ENCODE results near the gene TEX44. TPM values are rescaled to one million over a fixed set of nuclear protein-coding genes. Genes with fewer than 3 reads are reported as not detected.

Gene TEX44
- polyA plus RNA-seq (2013, experiment 1 of 2), result not detected
- not detected for polyA plus RNA-seq (2013, experiment 2 of 2)

DNA sequence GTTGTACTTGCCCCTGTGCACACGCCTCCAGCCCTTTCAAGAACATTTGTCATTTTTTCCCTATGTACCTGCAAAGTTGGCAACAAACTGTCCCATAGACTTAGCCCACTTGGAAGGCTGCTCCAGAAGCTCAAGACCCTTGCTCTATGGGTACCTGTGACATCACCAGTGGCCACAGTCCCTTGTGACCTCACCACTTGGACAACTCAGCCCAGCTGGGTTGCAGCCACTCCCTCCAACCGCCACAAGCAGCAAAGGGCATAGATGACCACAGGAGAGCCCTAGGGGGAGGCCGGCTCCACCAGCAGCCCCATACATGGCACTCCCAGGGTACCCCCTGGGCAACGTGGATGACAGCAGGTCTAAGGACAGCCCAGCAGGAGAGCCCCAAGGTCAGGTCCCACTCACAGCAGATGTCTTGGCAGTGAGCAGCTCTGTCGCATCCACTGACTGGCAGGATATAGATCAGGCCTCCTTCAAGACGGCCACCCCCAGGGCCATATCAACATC is at the start of gene TEX44:
Gene TEX44 (plus strand): TSS at position 229 of the 510 bp plus-strand sequence. CDS start 88 bp downstream, at position 317.
- Histone ChIP-seq H3K27me3 (ENCODE audit: control insufficient read depth in 1 of 2, insufficient read depth in 1 of 2, low read length in 2 of 2) (peaks cover 0 to 24% of the 10 kb centered on the region in 2 experiments), H2BK120ac (ENCODE audit: low read depth, low read length) (no peak within 1 kb of the TSS), H3K36me3 (ENCODE audit: control insufficient read depth in 1 of 2, insufficient read depth in 2 of 2, low read depth in 1 of 2, low read length in 2 of 2) (no peaks in the 10 kb centered on the region), H2AK5ac (ENCODE audit: low read length, severe bottlenecking) (no peak within 1 kb of the TSS), H2BK12ac (ENCODE audit: low read length in 2 of 2) (no peak within 1 kb of the TSS), H3K18ac (ENCODE audit: low read depth in 1 of 2, low read length in 2 of 2) (peak within 1 kb of the TSS in 1 of 2 experiments; percentile 43), H3K4me1 (ENCODE audit: control insufficient read depth, insufficient read depth, low read depth, low read length) (no peaks in the 10 kb centered on the region), H3K79me1 (replicated peaks; ENCODE audit: low read length, poor library complexity, severe bottlenecking) (no peaks in the 10 kb centered on the region), H2BK5ac (ENCODE audit: low read depth, low read length, poor library complexity, severe bottlenecking) (no peak within 1 kb of the TSS), H4K91ac (ENCODE audit: low read length) (no peak within 1 kb of the TSS), H3K4me3 (ENCODE audit: insufficient read depth in 1 of 2, low read depth in 1 of 2, low read length in 2 of 2) (no peak within 1 kb of the TSS), H4K8ac (ENCODE audit: low read length) (no peak within 1 kb of the TSS), H3K9me3 (ENCODE audit: control insufficient read depth, low read length) (no peaks in the 10 kb centered on the region), H3K4me2 (ENCODE audit: low read length, poor library complexity, severe bottlenecking) (no peak within 1 kb of the TSS), H3K14ac (ENCODE audit: low read length in 2 of 2) (peak within 1 kb of the TSS in 1 of 2 experiments; percentile 36), H2AFZ (ENCODE audit: low read depth, low read length) (peak within 1 kb of the TSS; percentile 55), H2BK15ac (ENCODE audit: low read depth, poor library complexity, severe bottlenecking) (no peak within 1 kb of the TSS), H3K23ac (ENCODE audit: low read length in 2 of 2) (no peak within 1 kb of the TSS), H3K9ac (ENCODE audit: low read length) (no peak within 1 kb of the TSS), H3K4ac (ENCODE audit: low read depth in 1 of 2, low read length in 2 of 2) (peak within 1 kb of the TSS in 1 of 2 experiments; percentile 24), H3K27ac (ENCODE audit: low read length, poor library complexity, severe bottlenecking) (no peak within 1 kb of the TSS)
- no peak for DNase-seq
- 84% methylated on average over 6 of the region's 6 CpGs for WGBS

- DNase-seq, result peak; percentile 89
- Histone ChIP-seq H2AK5ac (ENCODE audit: low read length, severe bottlenecking) (no peak overlapping the region), H3K79me1 (replicated peaks; ENCODE audit: low read length, poor library complexity, severe bottlenecking) (no peaks in the 10 kb centered on the region), H2BK120ac (ENCODE audit: low read depth, low read length) (no peak overlapping the region), H3K27ac (ENCODE audit: low read length, poor library complexity, severe bottlenecking) (no peak overlapping the region), H3K4ac (ENCODE audit: low read depth in 1 of 2, low read length in 2 of 2) (no peak overlapping the region), H2AFZ (ENCODE audit: low read depth, low read length) (no peak overlapping the region), H2BK15ac (ENCODE audit: low read depth, poor library complexity, severe bottlenecking) (no peak overlapping the region), H4K8ac (ENCODE audit: low read length) (no peak overlapping the region), H4K91ac (ENCODE audit: low read length) (no peak overlapping the region), H3K4me2 (ENCODE audit: low read length, poor library complexity, severe bottlenecking) (no peak overlapping the region), H2BK5ac (ENCODE audit: low read depth, low read length, poor library complexity, severe bottlenecking) (no peak overlapping the region), H3K4me3 (ENCODE audit: insufficient read depth in 1 of 2, low read depth in 1 of 2, low read length in 2 of 2) (no peak overlapping the region), H3K4me1 (ENCODE audit: control insufficient read depth, insufficient read depth, low read depth, low read length) (peaks cover 7% of the 10 kb centered on the region), H3K14ac (ENCODE audit: low read length in 2 of 2) (peak overlapping the region in 1 of 2 experiments; percentile 13), H3K36me3 (ENCODE audit: control insufficient read depth in 1 of 2, insufficient read depth in 2 of 2, low read depth in 1 of 2, low read length in 2 of 2) (no peaks in the 10 kb centered on the region), H3K18ac (ENCODE audit: low read depth in 1 of 2, low read length in 2 of 2) (peak overlapping the region; percentile 49 to 83), H3K27me3 (ENCODE audit: control insufficient read depth in 1 of 2, insufficient read depth in 1 of 2, low read length in 2 of 2) (peaks cover 0 to 3% of the 10 kb centered on the region in 2 experiments), H2BK12ac (ENCODE audit: low read length in 2 of 2) (peak overlapping the region; percentile 44 to 95), H3K9ac (ENCODE audit: low read length) (no peak overlapping the region), H3K23ac (ENCODE audit: low read length in 2 of 2) (no peak overlapping the region), H3K9me3 (ENCODE audit: control insufficient read depth, low read length) (peaks cover 4% of the 10 kb centered on the region)
- 61% methylated on average over 14 of the region's 14 CpGs for WGBS
These were observed 47.4 kb upstream of the TEX44 start for GRCh38 chr2:231545105-231545902.

- Histone ChIP-seq H2AK5ac (ENCODE audit: low read length, severe bottlenecking) (no peak overlapping the region), H2BK5ac (ENCODE audit: low read depth, low read length, poor library complexity, severe bottlenecking) (no peak overlapping the region), H3K9me3 (ENCODE audit: control insufficient read depth, low read length) (peaks cover 4% of the 10 kb centered on the region), H3K79me1 (replicated peaks; ENCODE audit: low read length, poor library complexity, severe bottlenecking) (no peaks in the 10 kb centered on the region), H4K8ac (ENCODE audit: low read length) (peak overlapping the region; percentile 7), H3K18ac (ENCODE audit: low read depth in 1 of 2, low read length in 2 of 2) (peak overlapping the region in 1 of 2 experiments; percentile 13), H2AFZ (ENCODE audit: low read depth, low read length) (no peak overlapping the region), H3K4me2 (ENCODE audit: low read length, poor library complexity, severe bottlenecking) (no peak overlapping the region), H3K27me3 (ENCODE audit: control insufficient read depth in 1 of 2, insufficient read depth in 1 of 2, low read length in 2 of 2) (peaks cover 0 to 2% of the 10 kb centered on the region in 2 experiments), H3K23ac (ENCODE audit: low read length in 2 of 2) (no peak overlapping the region), H2BK120ac (ENCODE audit: low read depth, low read length) (no peak overlapping the region), H2BK12ac (ENCODE audit: low read length in 2 of 2) (peak overlapping the region in 1 of 2 experiments; percentile 98), H2BK15ac (ENCODE audit: low read depth, poor library complexity, severe bottlenecking) (no peak overlapping the region), H3K27ac (ENCODE audit: low read length, poor library complexity, severe bottlenecking) (no peak overlapping the region), H3K4ac (ENCODE audit: low read depth in 1 of 2, low read length in 2 of 2) (peak overlapping the region in 1 of 2 experiments; percentile 22), H3K9ac (ENCODE audit: low read length) (no peak overlapping the region), H3K4me1 (ENCODE audit: control insufficient read depth, insufficient read depth, low read depth, low read length) (peaks cover 7% of the 10 kb centered on the region), H3K4me3 (ENCODE audit: insufficient read depth in 1 of 2, low read depth in 1 of 2, low read length in 2 of 2) (no peak overlapping the region), H4K91ac (ENCODE audit: low read length) (no peak overlapping the region), H3K36me3 (ENCODE audit: control insufficient read depth in 1 of 2, insufficient read depth in 2 of 2, low read depth in 1 of 2, low read length in 2 of 2) (no peaks in the 10 kb centered on the region), H3K14ac (ENCODE audit: low read length in 2 of 2) (peak overlapping the region in 1 of 2 experiments; percentile 4)
- peak; percentile 24 for DNase-seq
- WGBS, result 90% methylated on average over 12 of the region's 13 CpGs
These were observed 46.5 kb upstream of the TEX44 start for GRCh38 chr2:231546014-231546715.
